Uterus (tissue), 4 donors: ENCODE results near the gene SSNA1. TPM values are rescaled to one million over a fixed set of nuclear protein-coding genes. Genes with fewer than 3 reads are reported as not detected.

Source experiments
- DNase-seq, 2 donors: peaks; one replicate each; pipeline ENCODE4 v3.0.0-alpha.2; 2019 to 2020
- H3K27ac ChIP-seq, 2 donors: fragments of 200-600 bp; sonication (generic); 1 replicate in 1 of 2; 2 replicates in 1 of 2; pipeline ENCODE4 v1.5.1; 2016 to 2018
- H3K27me3 ChIP-seq, 2 donors: fragments of 200-600 bp; sonication (generic); one replicate each; pipeline ENCODE4 v1.5.1; 2018 to 2019; ENCODE audit warnings: control low read depth in 1 of 2
- H3K36me3 ChIP-seq, 2 donors: fragments of 200-600 bp; sonication (generic); one replicate each; pipeline ENCODE4 v1.5.1; 2019; ENCODE audit warnings: control low read depth in 1 of 2
- H3K4me1 ChIP-seq, 2 donors: fragments of 200-600 bp; sonication (generic); one replicate each; pipeline ENCODE4 v1.5.1; 2018 to 2019; ENCODE audit warnings: control low read depth in 1 of 2
- H3K4me3 ChIP-seq, 2 donors: fragments of 200-600 bp; sonication (generic); 1 replicate in 1 of 2; 2 replicates in 1 of 2; pipeline ENCODE4 v1.5.1; 2018 to 2019; ENCODE audit warnings: mild to moderate bottlenecking in 1 of 2
- H3K9me3 ChIP-seq, 2 donors: fragments of 200-600 bp; sonication (generic); one replicate each; pipeline ENCODE4 v1.5.1; 2019; ENCODE audit warnings: control low read depth in 1 of 2
- CTCF ChIP-seq, 4 experiments: fragments of 200-600 bp in 2 of 4; fragments of 450-650 bp in 2 of 4; sonication (generic) in 2 of 4; IDR thresholded peaks; one replicate each; pipeline ENCODE4 v1.5.1; 2016 to 2019; ENCODE audit warnings: antibody characterized with exemption in 4 of 4, mild to moderate bottlenecking in 2 of 4, moderate library complexity in 1 of 4
- POLR2A ChIP-seq, 2 donors: fragments of 450-650 bp; IDR thresholded peaks; one replicate each; pipeline ENCODE4 v1.6.1; 2016; ENCODE audit warnings: antibody characterized with exemption in 2 of 2, mild to moderate bottlenecking in 1 of 2, moderate library complexity in 1 of 2
- intact Hi-C: fragments of 100-400 bp; cut with DNase I; formaldehyde crosslinking; loops from one replicate; pipeline ENCODE4 v1.15.1; 2023; ENCODE audit warnings: low total_unique reads
- total RNA-seq, 4 donors: library from RNA; depleted of rRNA in 3 of 4; stranded (reverse); fragments of >200 nt in 3 of 4; gene quantifications; one replicate each; pipeline versions ENCODE4 v1.1.0 to v1.2.4, GENCODE V29; 2014 to 2023
- donor health status: DM: yes; HTN: yes; CAD: no.

Gene SSNA1
- total RNA-seq, 4 donors from 2014 or later: 17.1 to 47.1 (median 40.6) TPM

- Histone ChIP-seq H3K4me3 (no peak overlapping the region), H3K9me3 (no peaks in the 10 kb centered on the region), H3K36me3 (no peaks in the 10 kb centered on the region), H3K27me3 (peaks cover 0 to 9% of the 10 kb centered on the region in 2 donors), H3K4me1 (no peaks in the 10 kb centered on the region), H3K27ac (no peak overlapping the region)
- intact Hi-C loops: no loop called here
- no peak for DNase-seq
- no peak for TF ChIP-seq POLR2A (IDR thresholded peaks at IDR 0.05)
- no peak for TF ChIP-seq CTCF (IDR thresholded peaks at IDR 0.05)
These were observed 42.5 kb upstream of the SSNA1 start for GRCh38 chr9:137145731-137146526.

- no peaks in the 10 kb centered on the region for H3K4me1 ChIP-seq
- H3K9me3 ChIP-seq: no peaks in the 10 kb centered on the region
- H3K4me3 ChIP-seq: no peak overlapping the region
- no peak overlapping the region for H3K27ac ChIP-seq
- peaks cover 0 to 7% of the 10 kb centered on the region in 2 donors for H3K27me3 ChIP-seq
- TF ChIP-seq POLR2A (IDR thresholded peaks at IDR 0.05): no peak
- TF ChIP-seq CTCF (IDR thresholded peaks at IDR 0.05): no peak
- intact Hi-C loops: no loop called here
- no peak for DNase-seq
- H3K36me3 ChIP-seq: no peaks in the 10 kb centered on the region
These were observed 42.0 kb upstream of the SSNA1 start for GRCh38 chr9:137146527-137146918.

GRCh38 chr9:137147091-137147792 is 41.2 kb upstream of the SSNA1 start:
- Histone ChIP-seq H3K36me3 (no peaks in the 10 kb centered on the region), H3K9me3 (no peaks in the 10 kb centered on the region), H3K27me3 (peaks cover 0 to 7% of the 10 kb centered on the region in 2 donors), H3K4me1 (no peaks in the 10 kb centered on the region), H3K4me3 (no peak overlapping the region), H3K27ac (no peak overlapping the region)
- DNase-seq: no peak
- intact Hi-C loops: no loop called here
- no peak for TF ChIP-seq POLR2A (IDR thresholded peaks at IDR 0.05)

GRCh38 chr9:137147793-137148160 is 40.7 kb upstream of the SSNA1 start:
- H3K9me3 ChIP-seq: no peaks in the 10 kb centered on the region
- no peak overlapping the region for H3K27ac ChIP-seq
- no peak for DNase-seq
- TF ChIP-seq CTCF (IDR thresholded peaks at IDR 0.05) (no peak), POLR2A (IDR thresholded peaks at IDR 0.05) (no peak)
- intact Hi-C loops: no loop called here
- H3K27me3 ChIP-seq: peaks cover 0 to 7% of the 10 kb centered on the region in 2 donors
- H3K4me3 ChIP-seq: no peak overlapping the region
- no peaks in the 10 kb centered on the region for H3K36me3 ChIP-seq
- no peaks in the 10 kb centered on the region for H3K4me1 ChIP-seq

- Histone ChIP-seq H3K27ac (no peak overlapping the region), H3K4me1 (no peaks in the 10 kb centered on the region), H3K27me3 (peaks cover 0 to 7% of the 10 kb centered on the region in 2 donors), H3K36me3 (no peaks in the 10 kb centered on the region), H3K4me3 (no peak overlapping the region), H3K9me3 (no peaks in the 10 kb centered on the region)
- no peak for TF ChIP-seq CTCF (IDR thresholded peaks at IDR 0.05)
- DNase-seq: no peak
- intact Hi-C loops: no loop called here
These were observed 40.2 kb upstream of the SSNA1 start for GRCh38 chr9:137148242-137148641.
